AG09309 (cell line): ENCODE data around the gene LPCAT4.

ENCODE experiments used
- DNase-seq: peaks from one replicate; pipeline ENCODE4 v3.0.0-alpha.2; 2010; ENCODE audit warnings: low read depth
- H3K4me3 ChIP-seq: 2 replicates; pipeline ENCODE4 v1.5.1; 2011; ENCODE audit warnings: mild to moderate bottlenecking, low read depth, low read length, moderate library complexity; ENCODE audit not compliant: control insufficient read depth
- CTCF ChIP-seq: IDR thresholded peaks from 2 replicates; pipeline ENCODE4 v1.5.1; 2011; ENCODE audit warnings: mild to moderate bottlenecking, low read depth, low read length, inconsistent platforms; ENCODE audit not compliant: insufficient read depth, control insufficient read depth; ENCODE audit errors: missing control alignments

Gene LPCAT4

GRCh38 chr15:34374816-34375215 lies 7.8 kb upstream of the LPCAT4 start:
- no peak for DNase-seq
- no peak for TF ChIP-seq CTCF
- H3K4me3 ChIP-seq: no peak overlapping the region

- TF ChIP-seq CTCF: no peak
- H3K4me3 ChIP-seq: no peak overlapping the region
- DNase-seq: no peak
These were observed 7.0 kb upstream of the LPCAT4 start for GRCh38 chr15:34373951-34374350.

GRCh38 chr15:34370643-34371042 lies 3.6 kb upstream of the LPCAT4 start:
- H3K4me3 ChIP-seq: no peak overlapping the region
- DNase-seq: no peak
- TF ChIP-seq CTCF: no peak

GRCh38 chr15:34370129-34370528 lies 3.1 kb upstream of the LPCAT4 start:
- H3K4me3 ChIP-seq: no peak overlapping the region
- DNase-seq: no peak
- TF ChIP-seq CTCF: no peak

- peak overlapping the region; percentile 87 for H3K4me3 ChIP-seq
- DNase-seq: no peak
- no peak for TF ChIP-seq CTCF
These were observed 528 bp downstream of the LPCAT4 start for GRCh38 chr15:34366271-34367065.

GRCh38 chr15:34365836-34366235 lies 1.2 kb downstream of the LPCAT4 start:
- no peak for DNase-seq
- peak overlapping the region; percentile 87 for H3K4me3 ChIP-seq
- TF ChIP-seq CTCF: no peak
